ENCODE results near the gene LIPC.

LIPC gene

GRCh38 chr15:58407236-58407775 is 24.5 kb upstream of the LIPC start:
- DNase-seq, result no peak

DNA sequence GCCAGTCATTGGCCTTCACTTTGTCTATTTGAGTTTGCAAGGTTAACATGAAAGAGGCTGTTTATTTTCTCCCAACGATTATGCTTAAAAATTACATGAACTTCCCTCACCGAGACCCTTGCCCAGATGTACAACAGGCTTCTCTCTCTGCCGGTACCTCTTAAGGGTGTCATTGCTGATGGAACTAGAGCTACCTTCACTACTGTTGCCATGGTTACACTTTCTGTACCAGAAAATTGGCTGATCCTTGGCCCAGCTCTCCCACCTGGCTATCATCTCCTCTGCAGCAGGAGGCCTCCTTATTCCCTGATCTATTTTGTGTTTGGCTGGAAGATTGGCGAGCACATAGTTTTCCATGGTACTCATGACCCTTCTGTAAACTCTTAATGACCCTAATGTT is 24.0 kb upstream of the LIPC start:
- DNase-seq, result peak; percentile 22

DNA sequence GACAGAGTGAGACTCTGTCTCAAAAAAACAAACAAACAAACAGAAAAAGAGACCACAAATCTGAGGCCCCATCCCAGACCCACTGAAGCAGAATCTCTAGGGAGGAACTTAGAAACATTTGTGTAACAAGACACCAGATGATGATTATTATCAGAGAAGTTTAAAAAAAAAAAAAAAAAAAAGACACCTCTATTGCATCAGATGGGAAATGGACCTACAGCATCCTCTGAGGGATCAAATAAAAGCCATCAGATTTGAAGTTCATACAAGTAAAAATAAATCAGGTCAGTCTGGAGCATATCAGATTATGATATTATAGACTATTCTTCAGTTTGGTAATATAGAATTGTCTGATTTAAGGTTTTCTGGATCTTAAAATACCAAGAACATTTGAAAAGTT is 21.9 kb upstream of the LIPC start:
- no peak for DNase-seq

DNA sequence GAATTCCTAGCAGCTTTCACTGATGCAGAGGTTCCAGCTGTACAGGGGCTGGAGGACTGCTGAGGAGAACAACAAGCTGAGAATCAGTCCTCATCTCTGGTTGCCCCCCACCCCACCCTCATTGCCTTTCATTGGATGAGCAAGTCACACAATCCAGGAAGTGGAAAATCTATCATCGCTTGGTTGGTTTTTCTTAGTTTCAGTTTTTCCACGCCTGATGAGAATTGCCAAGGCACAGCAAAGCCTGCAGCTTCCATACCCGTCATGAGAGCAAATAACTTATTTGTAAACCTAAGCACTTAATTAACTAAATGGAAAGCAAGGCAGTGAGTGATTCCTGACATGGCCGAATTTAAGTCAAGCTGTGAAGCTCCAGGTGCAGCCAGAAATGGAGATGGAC is 21.4 kb upstream of the LIPC start:
- no peak for DNase-seq

DNA sequence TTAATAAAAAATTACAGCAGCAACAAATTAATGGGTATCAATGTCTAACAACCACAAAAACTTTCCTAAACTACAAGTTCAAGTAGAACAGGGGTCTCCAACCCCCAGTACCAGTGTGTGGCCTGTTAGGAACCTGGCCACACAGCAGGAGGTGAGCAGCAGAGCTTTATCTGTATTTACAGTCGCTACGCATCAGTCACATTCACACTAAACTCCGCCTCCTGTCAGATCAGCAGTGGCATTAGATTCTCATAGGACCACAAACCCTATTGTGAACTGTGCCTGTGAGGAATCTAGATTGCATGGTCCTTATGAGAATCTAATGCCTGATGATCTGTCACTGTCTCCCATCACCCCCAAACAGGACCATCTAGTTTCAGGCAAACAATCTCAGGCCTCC is 18.5 kb upstream of the LIPC start:
- no peak for DNase-seq

DNA sequence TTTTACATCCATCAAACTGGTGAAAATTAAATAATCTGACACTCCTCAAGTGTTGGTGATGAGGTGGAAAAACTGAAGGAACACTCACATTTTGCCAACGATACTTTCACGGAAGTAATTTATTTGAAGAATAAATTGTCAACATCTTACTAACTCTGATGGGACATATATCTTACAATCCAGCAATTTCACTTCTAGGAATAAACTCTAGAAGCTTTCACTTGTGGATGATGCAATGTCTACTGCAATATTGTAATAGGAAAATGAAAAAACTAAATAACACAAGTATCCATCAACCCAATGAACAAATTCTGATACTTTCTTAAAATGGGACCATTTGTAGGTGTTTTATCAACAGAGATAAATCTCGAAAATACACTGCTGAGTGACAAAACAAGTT is 16.2 kb upstream of the LIPC start:
- DNase-seq, result no peak

GRCh38 chr15:58416963-58417362 is 14.8 kb upstream of the LIPC start:
- no peak for DNase-seq

- DNase-seq, result no peak
These were observed 13.7 kb upstream of the LIPC start for GRCh38 chr15:58418135-58418534.

- no peak for DNase-seq
These were observed 11.8 kb upstream of the LIPC start for GRCh38 chr15:58419803-58420524.

GRCh38 chr15:58420579-58421043 is 11.2 kb upstream of the LIPC start:
- DNase-seq, result no peak

GRCh38 chr15:58423205-58423604 is 8.6 kb upstream of the LIPC start:
- no peak for DNase-seq

- no peak for DNase-seq
These were observed 7.8 kb upstream of the LIPC start for GRCh38 chr15:58423831-58424608.

DNA sequence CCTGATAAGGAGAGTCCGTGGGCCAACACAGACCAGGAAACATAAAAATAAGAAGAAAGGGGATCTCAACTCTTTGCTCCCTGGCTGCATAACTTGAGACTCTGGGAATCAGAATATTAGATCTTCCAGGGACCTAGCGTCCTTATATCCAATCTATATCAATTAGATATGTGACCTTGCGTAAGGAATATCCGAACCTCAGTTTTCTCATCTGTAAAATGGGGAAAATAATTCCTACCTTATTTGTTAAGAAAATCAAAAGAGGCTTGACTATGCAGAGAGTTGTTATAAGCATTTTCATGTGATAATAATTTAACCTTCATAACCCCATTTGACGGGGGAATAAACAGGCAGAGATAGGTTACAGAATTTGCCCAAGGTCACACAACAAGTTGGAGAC is 7.1 kb upstream of the LIPC start:
- DNase-seq, result no peak

- DNase-seq, result no peak
These were observed 6.6 kb upstream of the LIPC start for GRCh38 chr15:58425185-58425584.

DNA sequence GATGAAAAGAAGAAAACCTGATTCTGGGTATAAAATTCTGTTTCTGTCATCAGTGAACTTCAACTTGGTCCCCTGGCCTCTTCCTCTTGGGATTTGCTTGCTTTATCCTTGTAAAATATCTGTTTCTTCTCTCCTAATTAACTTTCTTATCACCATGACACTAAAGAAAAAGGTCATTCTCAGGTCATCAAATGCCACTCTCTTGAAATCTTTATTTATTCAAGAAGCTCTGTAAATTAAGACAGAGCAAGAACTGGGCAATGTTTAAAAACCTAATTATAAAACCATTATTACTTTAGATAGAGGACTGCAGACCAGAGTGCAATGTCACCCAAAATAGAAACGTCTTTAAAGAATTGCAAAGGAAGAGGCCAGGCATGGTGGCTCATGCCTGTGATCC is 6.0 kb upstream of the LIPC start:
- DNase-seq, result no peak

- no peak for DNase-seq
These were observed 5.3 kb upstream of the LIPC start for GRCh38 chr15:58426501-58426900.

GRCh38 chr15:58427987-58428386 is 3.8 kb upstream of the LIPC start:
- no peak for DNase-seq

DNA sequence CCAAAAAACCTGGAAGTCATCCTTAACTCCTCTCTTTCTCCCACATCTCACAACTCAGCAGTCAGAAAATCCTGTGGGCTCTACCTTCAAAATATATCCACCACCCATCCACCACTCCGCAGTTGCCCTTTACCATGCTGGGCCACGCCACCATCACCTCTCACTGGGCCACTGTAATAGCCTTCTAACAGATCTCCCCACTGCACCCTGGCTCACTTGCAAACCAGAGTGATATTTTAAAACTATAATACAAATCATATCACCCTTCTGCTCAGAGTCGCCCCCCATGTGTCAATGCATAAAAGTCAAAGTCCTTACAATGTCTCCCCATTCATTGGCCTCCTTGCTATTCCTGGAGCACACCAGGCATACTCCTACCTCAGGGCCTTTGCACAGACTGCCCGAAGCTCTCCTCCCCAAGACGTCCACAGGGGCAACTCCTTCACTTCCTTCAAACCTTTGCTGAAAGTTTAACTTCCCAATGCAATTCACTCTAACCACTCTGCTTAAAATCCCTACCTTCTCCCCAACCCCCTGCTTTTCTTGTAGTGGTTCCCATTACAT is 1.5 kb upstream of the LIPC start:
- no peak for DNase-seq

- DNase-seq, result no peak
These were observed 610 bp downstream of the LIPC start for GRCh38 chr15:58432401-58432800.

- DNase-seq, result no peak
These were observed 2.0 kb downstream of the LIPC start for GRCh38 chr15:58433597-58434333.

DNA sequence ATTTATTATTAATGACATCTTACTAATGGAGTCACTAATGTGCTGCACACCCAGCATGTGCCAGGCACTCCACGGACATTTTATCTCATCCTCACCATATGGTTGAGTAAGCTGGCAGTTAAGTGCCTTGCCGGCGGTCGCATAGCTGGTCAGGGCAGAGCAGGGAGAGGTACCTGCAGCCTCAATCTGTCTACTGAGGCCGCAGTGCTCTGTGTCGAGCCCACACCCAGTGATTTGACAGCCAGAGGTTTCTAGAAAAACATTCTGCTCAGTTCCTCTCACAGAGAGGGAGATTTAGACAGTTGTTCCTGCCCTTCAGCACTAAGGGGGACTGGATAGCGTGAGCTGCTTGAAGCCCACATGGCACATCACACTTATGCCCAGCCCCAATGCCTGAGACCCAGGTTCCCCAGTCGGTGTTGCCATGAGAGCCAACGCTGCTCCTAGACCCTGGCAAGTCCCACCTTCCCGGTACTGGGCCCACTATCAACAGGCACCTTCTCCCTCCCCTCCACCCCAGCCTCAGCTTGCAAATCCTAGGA is 2.6 kb downstream of the LIPC start:
- no peak for DNase-seq

GRCh38 chr15:58436552-58436951 is 4.8 kb downstream of the LIPC start:
- DNase-seq, result no peak

DNA sequence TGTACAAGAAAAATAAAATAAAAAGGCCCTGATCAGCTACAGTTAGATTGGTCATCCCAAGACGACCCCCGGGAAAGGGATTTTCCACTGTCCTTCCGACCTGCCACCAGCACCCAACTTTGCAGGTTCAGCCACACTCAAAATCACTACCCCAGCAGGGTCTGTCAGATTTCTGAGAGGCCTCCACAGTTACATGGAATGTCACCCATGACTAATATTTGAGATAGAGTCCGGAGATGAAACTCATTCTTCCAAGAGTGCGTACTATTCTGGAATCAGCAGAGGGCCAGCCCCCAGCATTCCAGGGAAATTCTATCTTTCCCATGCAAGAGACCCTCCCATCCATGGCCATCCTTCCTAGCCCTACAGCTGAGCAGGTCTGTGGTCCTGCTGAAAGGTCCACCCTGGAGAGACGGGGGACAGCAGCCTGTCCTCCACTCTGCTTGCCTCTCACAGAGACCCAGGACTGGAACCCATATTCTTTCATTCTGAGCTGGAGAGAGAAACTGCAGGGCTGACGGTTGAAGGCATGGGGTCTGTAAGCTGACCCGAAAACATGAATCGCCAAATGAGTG is 5.8 kb downstream of the LIPC start:
- no peak for DNase-seq
